ENCODE results near the gene TRPC4.

Gene TRPC4

DNA sequence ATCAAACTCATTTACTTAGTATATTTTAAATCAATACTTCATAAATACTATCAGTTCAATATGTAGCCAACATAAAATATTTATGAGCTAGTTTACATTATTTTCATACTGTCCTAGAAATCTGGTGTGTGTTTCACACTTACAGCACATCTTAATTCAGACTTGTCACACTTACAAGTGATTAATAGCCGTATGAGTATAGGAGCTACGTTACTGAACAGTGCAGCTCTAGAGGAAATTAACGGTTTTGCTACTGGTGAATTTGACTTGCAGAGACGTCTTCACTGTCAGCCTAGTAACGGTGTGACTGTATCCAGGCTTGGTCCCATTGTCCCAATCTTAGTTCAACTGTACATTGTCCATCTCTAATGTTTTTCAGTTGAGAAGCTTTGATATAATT is 237.3 kb downstream of the TRPC4 start:
- ATAC-seq = no peak
- TF ChIP-seq OSR1 (CRISPR knock-in tag; IDR thresholded peaks at IDR 0.05) (no peak), SNAI2 (CRISPR knock-in tag; IDR thresholded peaks at IDR 0.05) (no peak), ESRRG (CRISPR knock-in tag; IDR thresholded peaks at IDR 0.05) (no peak), CSDC2 (CRISPR knock-in tag; IDR thresholded peaks at IDR 0.05) (no peak), ISL1 (CRISPR knock-in tag; IDR thresholded peaks at IDR 0.05) (no peak), ZNF70 (CRISPR knock-in tag; IDR thresholded peaks at IDR 0.05) (no peak), TCF4 (CRISPR knock-in tag; IDR thresholded peaks at IDR 0.05; ENCODE audit: borderline replicate concordance) (no peak), ZNF8 (CRISPR knock-in tag; IDR thresholded peaks at IDR 0.05) (no peak), BACH2 (CRISPR knock-in tag; IDR thresholded peaks at IDR 0.05; ENCODE audit: borderline replicate concordance) (no peak), ZNF565 (CRISPR knock-in tag; conservative IDR thresholded peaks at IDR 0.05; ENCODE audit: low read depth) (no peak), PPARA (CRISPR knock-in tag; IDR thresholded peaks at IDR 0.05; ENCODE audit: borderline replicate concordance) (no peak)
- TF ChIP-seq, protein P1, sequence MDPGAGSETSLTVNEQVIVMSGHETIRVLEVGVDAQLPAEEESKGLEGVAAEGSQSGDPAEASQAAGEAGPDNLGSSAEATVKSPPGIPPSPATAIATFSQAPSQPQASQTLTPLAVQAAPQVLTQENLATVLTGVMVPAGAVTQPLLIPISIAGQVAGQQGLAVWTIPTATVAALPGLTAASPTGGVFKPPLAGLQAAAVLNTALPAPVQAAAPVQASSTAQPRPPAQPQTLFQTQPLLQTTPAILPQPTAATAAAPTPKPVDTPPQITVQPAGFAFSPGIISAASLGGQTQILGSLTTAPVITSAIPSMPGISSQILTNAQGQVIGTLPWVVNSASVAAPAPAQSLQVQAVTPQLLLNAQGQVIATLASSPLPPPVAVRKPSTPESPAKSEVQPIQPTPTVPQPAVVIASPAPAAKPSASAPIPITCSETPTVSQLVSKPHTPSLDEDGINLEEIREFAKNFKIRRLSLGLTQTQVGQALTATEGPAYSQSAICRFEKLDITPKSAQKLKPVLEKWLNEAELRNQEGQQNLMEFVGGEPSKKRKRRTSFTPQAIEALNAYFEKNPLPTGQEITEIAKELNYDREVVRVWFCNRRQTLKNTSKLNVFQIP (CRISPR knock-in tag; IDR thresholded peaks at IDR 0.05; ENCODE audit: borderline replicate concordance, low read depth) = no peak
- TF ChIP-seq, protein P2, sequence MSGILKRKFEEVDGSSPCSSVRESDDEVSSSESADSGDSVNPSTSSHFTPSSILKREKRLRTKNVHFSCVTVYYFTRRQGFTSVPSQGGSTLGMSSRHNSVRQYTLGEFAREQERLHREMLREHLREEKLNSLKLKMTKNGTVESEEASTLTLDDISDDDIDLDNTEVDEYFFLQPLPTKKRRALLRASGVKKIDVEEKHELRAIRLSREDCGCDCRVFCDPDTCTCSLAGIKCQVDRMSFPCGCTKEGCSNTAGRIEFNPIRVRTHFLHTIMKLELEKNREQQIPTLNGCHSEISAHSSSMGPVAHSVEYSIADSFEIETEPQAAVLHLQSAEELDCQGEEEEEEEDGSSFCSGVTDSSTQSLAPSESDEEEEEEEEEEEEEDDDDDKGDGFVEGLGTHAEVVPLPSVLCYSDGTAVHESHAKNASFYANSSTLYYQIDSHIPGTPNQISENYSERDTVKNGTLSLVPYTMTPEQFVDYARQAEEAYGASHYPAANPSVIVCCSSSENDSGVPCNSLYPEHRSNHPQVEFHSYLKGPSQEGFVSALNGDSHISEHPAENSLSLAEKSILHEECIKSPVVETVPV (CRISPR knock-in tag; IDR thresholded peaks at IDR 0.05) = no peak
- TF ChIP-seq, protein P3, sequence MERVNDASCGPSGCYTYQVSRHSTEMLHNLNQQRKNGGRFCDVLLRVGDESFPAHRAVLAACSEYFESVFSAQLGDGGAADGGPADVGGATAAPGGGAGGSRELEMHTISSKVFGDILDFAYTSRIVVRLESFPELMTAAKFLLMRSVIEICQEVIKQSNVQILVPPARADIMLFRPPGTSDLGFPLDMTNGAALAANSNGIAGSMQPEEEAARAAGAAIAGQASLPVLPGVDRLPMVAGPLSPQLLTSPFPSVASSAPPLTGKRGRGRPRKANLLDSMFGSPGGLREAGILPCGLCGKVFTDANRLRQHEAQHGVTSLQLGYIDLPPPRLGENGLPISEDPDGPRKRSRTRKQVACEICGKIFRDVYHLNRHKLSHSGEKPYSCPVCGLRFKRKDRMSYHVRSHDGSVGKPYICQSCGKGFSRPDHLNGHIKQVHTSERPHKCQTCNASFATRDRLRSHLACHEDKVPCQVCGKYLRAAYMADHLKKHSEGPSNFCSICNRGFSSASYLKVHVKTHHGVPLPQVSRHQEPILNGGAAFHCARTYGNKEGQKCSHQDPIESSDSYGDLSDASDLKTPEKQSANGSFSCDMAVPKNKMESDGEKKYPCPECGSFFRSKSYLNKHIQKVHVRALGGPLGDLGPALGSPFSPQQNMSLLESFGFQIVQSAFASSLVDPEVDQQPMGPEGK (CRISPR knock-in tag; IDR thresholded peaks at IDR 0.05; ENCODE audit: borderline replicate concordance) = no peak

DNA sequence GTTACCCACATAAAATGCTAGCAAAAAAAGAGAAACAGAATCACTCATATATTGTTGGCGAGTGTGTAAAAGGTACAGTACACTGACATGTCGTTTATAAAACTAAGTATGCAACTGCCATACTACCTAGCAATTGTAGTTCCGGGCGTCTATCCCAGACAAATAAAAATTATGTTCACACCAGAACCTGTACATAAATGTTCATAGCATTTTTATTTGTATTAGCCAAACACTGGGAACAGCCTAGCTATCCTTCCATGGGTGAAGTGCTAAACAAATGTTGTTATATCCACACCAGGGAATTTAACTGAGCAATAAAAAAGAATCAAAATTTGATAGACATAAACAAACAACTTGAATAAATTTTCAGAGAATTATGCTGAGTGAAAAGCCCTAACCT is 242.1 kb downstream of the TRPC4 start:
- TF ChIP-seq, protein P4, sequence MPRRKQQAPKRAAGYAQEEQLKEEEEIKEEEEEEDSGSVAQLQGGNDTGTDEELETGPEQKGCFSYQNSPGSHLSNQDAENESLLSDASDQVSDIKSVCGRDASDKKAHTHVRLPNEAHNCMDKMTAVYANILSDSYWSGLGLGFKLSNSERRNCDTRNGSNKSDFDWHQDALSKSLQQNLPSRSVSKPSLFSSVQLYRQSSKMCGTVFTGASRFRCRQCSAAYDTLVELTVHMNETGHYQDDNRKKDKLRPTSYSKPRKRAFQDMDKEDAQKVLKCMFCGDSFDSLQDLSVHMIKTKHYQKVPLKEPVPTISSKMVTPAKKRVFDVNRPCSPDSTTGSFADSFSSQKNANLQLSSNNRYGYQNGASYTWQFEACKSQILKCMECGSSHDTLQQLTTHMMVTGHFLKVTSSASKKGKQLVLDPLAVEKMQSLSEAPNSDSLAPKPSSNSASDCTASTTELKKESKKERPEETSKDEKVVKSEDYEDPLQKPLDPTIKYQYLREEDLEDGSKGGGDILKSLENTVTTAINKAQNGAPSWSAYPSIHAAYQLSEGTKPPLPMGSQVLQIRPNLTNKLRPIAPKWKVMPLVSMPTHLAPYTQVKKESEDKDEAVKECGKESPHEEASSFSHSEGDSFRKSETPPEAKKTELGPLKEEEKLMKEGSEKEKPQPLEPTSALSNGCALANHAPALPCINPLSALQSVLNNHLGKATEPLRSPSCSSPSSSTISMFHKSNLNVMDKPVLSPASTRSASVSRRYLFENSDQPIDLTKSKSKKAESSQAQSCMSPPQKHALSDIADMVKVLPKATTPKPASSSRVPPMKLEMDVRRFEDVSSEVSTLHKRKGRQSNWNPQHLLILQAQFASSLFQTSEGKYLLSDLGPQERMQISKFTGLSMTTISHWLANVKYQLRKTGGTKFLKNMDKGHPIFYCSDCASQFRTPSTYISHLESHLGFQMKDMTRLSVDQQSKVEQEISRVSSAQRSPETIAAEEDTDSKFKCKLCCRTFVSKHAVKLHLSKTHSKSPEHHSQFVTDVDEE (CRISPR knock-in tag; IDR thresholded peaks at IDR 0.05) = no peak
- TF ChIP-seq RARB (CRISPR knock-in tag; IDR thresholded peaks at IDR 0.05) (no peak), ARNTL (CRISPR knock-in tag; IDR thresholded peaks at IDR 0.05; ENCODE audit: borderline replicate concordance, low read depth) (no peak), BACH2 (CRISPR knock-in tag; IDR thresholded peaks at IDR 0.05; ENCODE audit: borderline replicate concordance) (no peak), OSR1 (CRISPR knock-in tag; IDR thresholded peaks at IDR 0.05) (no peak), ZFP3 (CRISPR knock-in tag; IDR thresholded peaks at IDR 0.05) (no peak), PPARA (CRISPR knock-in tag; IDR thresholded peaks at IDR 0.05; ENCODE audit: borderline replicate concordance) (no peak), ZNF8 (CRISPR knock-in tag; IDR thresholded peaks at IDR 0.05) (no peak), CSDC2 (CRISPR knock-in tag; IDR thresholded peaks at IDR 0.05) (no peak), CREB5 (CRISPR knock-in tag; IDR thresholded peaks at IDR 0.05; ENCODE audit: low read depth) (no peak), ESRRG (CRISPR knock-in tag; IDR thresholded peaks at IDR 0.05) (no peak), TCF4 (CRISPR knock-in tag; IDR thresholded peaks at IDR 0.05; ENCODE audit: borderline replicate concordance) (no peak), ZNF565 (CRISPR knock-in tag; conservative IDR thresholded peaks at IDR 0.05; ENCODE audit: low read depth) (no peak), ZC3H10 (CRISPR knock-in tag; IDR thresholded peaks at IDR 0.05) (no peak), ISL1 (CRISPR knock-in tag; IDR thresholded peaks at IDR 0.05) (no peak)
- TF ChIP-seq, protein P3 (CRISPR knock-in tag; IDR thresholded peaks at IDR 0.05; ENCODE audit: borderline replicate concordance) = no peak
- TF ChIP-seq, protein P1 (CRISPR knock-in tag; IDR thresholded peaks at IDR 0.05; ENCODE audit: borderline replicate concordance, low read depth) = no peak
- TF ChIP-seq, protein P2 (CRISPR knock-in tag; IDR thresholded peaks at IDR 0.05) = no peak
- no peak for ATAC-seq

Data from SK-N-SH treated with all-trans-retinoic acid at 6 μM for 48 hours (cell line).